Measurements from ENCODE around the gene KRTAP20-2.

Gene KRTAP20-2

GRCh38 chr21:30634906-30635305 lies at the start of gene KRTAP20-2:
TSS of gene KRTAP20-2 (plus strand) at chr21:30635206. CDS start at chr21:30635264, 58 bp downstream.
- DNase-seq: no peak

- no peak for DNase-seq
These were observed 44.7 kb upstream of the KRTAP20-2 start, which contains the start of gene KRTAP22-2 for GRCh38 chr21:30590297-30590696. TSS of gene KRTAP22-2 (minus strand) at chr21:30590397.

GRCh38 chr21:30592140-30592539 lies 42.9 kb upstream of the KRTAP20-2 start, which contains the start of gene KRTAP6-3:
TSS of gene KRTAP6-3 (plus strand) at chr21:30592440. CDS start at chr21:30592446, 6 bp downstream.
- DNase-seq: no peak

- DNase-seq: no peak
These were observed 36.2 kb upstream of the KRTAP20-2 start, which contains the start of gene KRTAP6-2 for GRCh38 chr21:30598802-30599201. TSS of gene KRTAP6-2 (minus strand) at chr21:30598902. CDS start at chr21:30598874, 28 bp downstream.

- no peak for DNase-seq
These were observed 34.2 kb upstream of the KRTAP20-2 start, which contains the start of gene KRTAP22-1 for GRCh38 chr21:30600787-30601186. TSS of gene KRTAP22-1 (plus strand) at chr21:30601087.

GRCh38 chr21:30605968-30606367 lies 29.0 kb upstream of the KRTAP20-2 start:
- DNase-seq: no peak

- no peak for DNase-seq
These were observed 22.9 kb upstream of the KRTAP20-2 start for GRCh38 chr21:30612132-30612531.

GRCh38 chr21:30613836-30614235 lies 21.2 kb upstream of the KRTAP20-2 start, which contains the start of gene KRTAP6-1:
TSS of gene KRTAP6-1 (minus strand) at chr21:30613930. CDS start at chr21:30613904, 26 bp downstream.
- no peak for DNase-seq

- DNase-seq: no peak
These were observed 19.8 kb upstream of the KRTAP20-2 start for GRCh38 chr21:30615199-30615598.

- DNase-seq: no peak
These were observed 18.9 kb upstream of the KRTAP20-2 start, which contains the start of gene KRTAP20-1 for GRCh38 chr21:30616125-30616524. TSS of gene KRTAP20-1 (plus strand) at chr21:30616425. CDS start at chr21:30616455, 30 bp downstream.

GRCh38 chr21:30620080-30620479 lies 14.9 kb upstream of the KRTAP20-2 start:
- DNase-seq: no peak

- DNase-seq: no peak
These were observed 14.5 kb upstream of the KRTAP20-2 start, which contains the start of gene KRTAP20-4 for GRCh38 chr21:30620522-30620921. TSS of gene KRTAP20-4 (plus strand) at chr21:30620627.

GRCh38 chr21:30623362-30623761 lies 11.6 kb upstream of the KRTAP20-2 start:
- DNase-seq: no peak

- no peak for DNase-seq
These were observed 9.4 kb upstream of the KRTAP20-2 start for GRCh38 chr21:30625449-30626165.

GRCh38 chr21:30628109-30628508 lies 6.9 kb upstream of the KRTAP20-2 start:
- DNase-seq: no peak

- DNase-seq: no peak
These were observed 5.8 kb upstream of the KRTAP20-2 start for GRCh38 chr21:30629200-30629599.

- no peak for DNase-seq
These were observed 3.7 kb downstream of the KRTAP20-2 start for GRCh38 chr21:30638686-30639085.

- no peak for DNase-seq
These were observed 7.6 kb downstream of the KRTAP20-2 start, which contains the start of gene KRTAP20-3 for GRCh38 chr21:30642564-30642963. TSS of gene KRTAP20-3 (plus strand) at chr21:30642864.

GRCh38 chr21:30646904-30647414 lies 12.0 kb downstream of the KRTAP20-2 start:
- no peak for DNase-seq

GRCh38 chr21:30652891-30653290 lies 17.9 kb downstream of the KRTAP20-2 start:
- DNase-seq: no peak

- no peak for DNase-seq
These were observed 33.8 kb downstream of the KRTAP20-2 start for GRCh38 chr21:30668776-30669175.

- DNase-seq: no peak
These were observed 38.1 kb downstream of the KRTAP20-2 start for GRCh38 chr21:30672985-30673650.

GRCh38 chr21:30674312-30674711 lies 39.3 kb downstream of the KRTAP20-2 start:
- no peak for DNase-seq

Data from NCI-H1436 treated with DMSO at 0.1 percent for 48 hours (cell line).